ENCODE data around the gene NR4A1.

DNA sequence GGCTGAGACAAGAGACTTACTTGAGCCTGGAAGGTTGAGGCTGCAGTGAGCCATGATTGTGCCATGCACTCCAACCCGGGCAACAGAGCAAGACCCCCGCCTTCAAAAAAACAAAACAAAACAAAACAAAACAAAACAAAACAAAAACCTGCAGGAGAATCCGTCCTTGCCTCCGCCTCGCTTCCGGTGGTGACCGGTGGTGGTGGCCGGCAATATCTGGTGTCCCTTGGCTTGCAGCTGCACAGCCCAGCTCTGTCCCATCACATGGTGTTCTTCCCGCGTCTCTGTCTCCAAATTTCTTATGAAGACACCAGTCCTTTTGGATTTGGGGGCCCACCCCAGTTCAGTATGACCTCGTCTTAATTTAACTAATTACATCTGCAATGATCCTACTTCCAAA, 38.2 kb downstream of the NR4A1 start:
- no peak for TF ChIP-seq EP300 (IDR thresholded peaks at IDR 0.05; ENCODE audit: borderline replicate concordance)
- no peak for TF ChIP-seq MAX (IDR thresholded peaks at IDR 0.05)
- TF ChIP-seq ZBTB7A (IDR thresholded peaks at IDR 0.05; ENCODE audit: low read depth): no peak
- TF ChIP-seq RAD21 (IDR thresholded peaks at IDR 0.05; ENCODE audit: low read depth): no peak
- TF ChIP-seq FOXM1 (IDR thresholded peaks at IDR 0.05; ENCODE audit: borderline replicate concordance, low read depth): no peak
